Inferior parietal cortex (tissue), 1 donor: ENCODE data around the gene GREB1L.
"Not testable (repeated sequence)": the region's sequence is repeated elsewhere in the genome, so short reads cannot be mapped to it uniquely, and the experiment has no call there.

Experiments
- DNase-seq: peaks from one replicate; pipeline ENCODE4 v3.0.0-alpha.2; 2016; ENCODE audit errors: extremely low spot score

Gene GREB1L

GRCh38 chr18:21242141-21242779 is at the start of gene GREB1L:
Gene GREB1L (plus strand): TSS chr18:21242232. CDS start chr18:21383519, 141,287 bp downstream.
- DNase-seq = no peak

DNA sequence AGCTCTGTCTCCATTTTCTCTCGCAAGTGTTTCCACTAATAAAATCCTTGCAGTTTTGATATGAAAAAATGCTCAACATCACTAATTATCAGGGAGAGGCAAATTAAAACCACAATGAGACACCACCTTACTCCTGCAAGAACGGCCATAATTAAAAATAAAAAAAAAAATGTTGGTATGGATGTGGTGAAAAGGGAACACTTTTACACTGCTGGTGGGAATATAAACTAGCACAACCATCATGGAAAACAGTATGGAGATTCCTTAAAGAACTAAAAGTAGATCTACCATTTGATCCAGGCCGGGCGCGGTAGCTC is 49.8 kb upstream of the GREB1L start:
- no peak for DNase-seq

DNA sequence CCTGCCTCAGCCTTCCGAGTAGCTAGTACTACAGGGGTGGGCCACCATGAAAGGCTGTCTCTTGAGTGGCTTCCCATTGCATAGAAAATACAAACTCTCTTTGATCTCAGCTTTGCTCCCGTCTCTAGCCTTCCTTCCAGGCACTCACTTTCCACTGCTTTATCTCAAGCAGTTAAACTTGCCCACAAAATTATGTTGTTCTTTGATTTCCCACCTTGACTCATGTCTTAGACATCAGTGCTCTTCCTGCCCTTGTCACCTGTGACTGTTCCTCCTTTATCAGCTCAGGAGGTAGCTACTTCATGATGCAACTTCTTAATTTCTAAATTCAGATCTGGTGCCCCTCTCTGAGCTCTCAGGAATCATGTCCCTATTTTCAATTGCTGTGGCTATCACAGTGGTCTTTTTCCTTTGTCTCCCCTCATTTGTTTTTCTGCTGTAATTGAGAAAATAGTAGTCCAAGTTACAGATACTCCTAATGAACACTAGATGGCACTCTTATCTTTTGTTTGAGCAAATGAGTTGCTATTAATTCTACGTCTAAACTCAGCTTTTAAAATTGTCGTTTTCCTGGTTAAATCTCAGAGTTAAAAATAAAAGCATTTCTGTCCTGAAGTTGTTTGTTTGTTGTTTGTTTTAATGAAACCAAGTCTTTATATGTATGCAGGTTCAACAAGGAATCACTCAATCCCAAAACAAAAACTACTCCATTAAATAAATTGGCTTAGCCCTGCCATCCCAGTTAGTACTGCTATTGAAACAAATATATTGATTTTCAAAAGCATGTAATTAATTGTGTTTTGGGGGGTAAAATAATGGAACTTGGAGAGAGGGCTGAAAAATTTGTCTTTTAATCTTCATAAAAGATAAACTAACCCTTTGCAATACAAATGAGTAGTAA is 46.9 kb upstream of the GREB1L start:
- peak; percentile 69 for DNase-seq

- no peak for DNase-seq
These were observed 45.6 kb upstream of the GREB1L start for GRCh38 chr18:21196426-21196825.

GRCh38 chr18:21203126-21203525 is 38.9 kb upstream of the GREB1L start:
- DNase-seq = no peak

DNA sequence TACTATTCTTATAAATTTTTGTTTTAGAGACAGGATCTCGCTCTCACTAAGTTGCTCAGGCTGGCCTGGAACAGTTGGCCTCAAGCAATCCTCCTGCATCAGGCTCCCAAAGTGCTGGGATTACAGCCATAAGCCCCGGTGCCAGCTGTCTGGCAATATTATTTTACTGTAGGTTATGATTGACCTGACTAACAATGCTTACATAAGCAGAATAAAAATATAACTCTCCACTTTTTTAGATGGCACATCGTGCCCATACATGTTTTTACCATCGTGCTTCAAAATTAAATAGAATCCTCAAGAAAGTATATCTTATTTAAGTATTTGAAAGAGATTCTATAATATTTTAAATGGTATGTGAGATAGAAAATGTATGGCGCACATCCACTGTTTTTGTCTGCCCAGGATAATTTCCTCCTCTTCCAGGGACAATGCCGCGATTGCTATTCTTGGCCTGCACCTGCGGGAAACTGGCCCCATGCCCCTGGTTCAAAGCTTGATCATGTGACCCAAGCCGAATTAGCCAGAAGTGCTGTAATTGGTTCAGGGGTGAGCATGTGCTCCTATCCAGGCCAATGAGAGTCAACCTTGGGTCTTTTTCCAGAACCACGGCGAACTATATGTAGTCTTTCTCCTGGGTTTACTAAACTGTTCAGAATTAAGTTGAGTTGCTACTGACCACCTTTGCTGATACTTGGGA is 38.3 kb upstream of the GREB1L start:
- no peak for DNase-seq

- no peak for DNase-seq
These were observed 36.3 kb upstream of the GREB1L start for GRCh38 chr18:21205695-21206094.

GRCh38 chr18:21210278-21210677 is 31.8 kb upstream of the GREB1L start:
- no peak for DNase-seq

DNA sequence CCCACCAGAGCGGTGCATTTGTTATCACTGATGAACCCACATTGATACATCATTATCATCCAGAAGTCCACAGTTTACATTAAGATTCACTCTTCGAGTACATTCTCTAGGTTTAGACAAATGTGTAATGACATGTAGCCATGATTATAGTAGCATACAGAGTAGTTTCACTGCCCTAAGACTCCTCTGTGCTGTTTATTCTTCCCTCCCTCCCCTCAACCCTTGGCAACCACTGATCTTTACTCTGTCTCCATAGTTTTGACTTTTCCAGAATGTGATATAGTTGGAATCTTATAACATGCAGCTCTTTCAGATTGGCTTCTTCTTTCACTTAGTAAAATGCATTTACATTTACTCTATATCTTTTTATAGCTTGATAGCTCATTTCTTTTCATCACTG is 31.2 kb upstream of the GREB1L start:
- DNase-seq = no peak

GRCh38 chr18:21214409-21214808 is 27.6 kb upstream of the GREB1L start:
- DNase-seq = not testable (repeated sequence)

GRCh38 chr18:21215490-21215889 is 26.5 kb upstream of the GREB1L start:
- DNase-seq = no peak

DNA sequence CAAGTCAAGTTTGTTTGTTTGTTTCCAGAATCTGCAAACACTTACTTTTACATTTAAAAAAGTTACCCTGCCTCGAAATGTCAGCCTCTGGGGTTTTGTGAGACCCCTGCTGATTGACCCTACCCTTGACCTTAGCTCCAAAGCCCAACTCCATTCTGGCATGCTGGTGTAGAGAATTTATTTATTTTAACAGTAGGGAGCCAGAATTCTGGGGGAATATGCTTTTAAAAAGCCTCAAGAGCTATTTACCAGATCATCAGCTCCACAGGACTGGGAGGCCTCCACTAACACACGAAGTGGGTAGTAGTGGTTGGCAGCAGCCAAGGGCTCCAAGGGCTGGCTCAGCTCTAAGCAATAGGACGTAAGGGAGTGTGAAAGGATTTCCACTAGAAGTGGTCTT is 23.2 kb upstream of the GREB1L start:
- no peak for DNase-seq

GRCh38 chr18:21230436-21230835 is 11.6 kb upstream of the GREB1L start:
- no peak for DNase-seq

DNA sequence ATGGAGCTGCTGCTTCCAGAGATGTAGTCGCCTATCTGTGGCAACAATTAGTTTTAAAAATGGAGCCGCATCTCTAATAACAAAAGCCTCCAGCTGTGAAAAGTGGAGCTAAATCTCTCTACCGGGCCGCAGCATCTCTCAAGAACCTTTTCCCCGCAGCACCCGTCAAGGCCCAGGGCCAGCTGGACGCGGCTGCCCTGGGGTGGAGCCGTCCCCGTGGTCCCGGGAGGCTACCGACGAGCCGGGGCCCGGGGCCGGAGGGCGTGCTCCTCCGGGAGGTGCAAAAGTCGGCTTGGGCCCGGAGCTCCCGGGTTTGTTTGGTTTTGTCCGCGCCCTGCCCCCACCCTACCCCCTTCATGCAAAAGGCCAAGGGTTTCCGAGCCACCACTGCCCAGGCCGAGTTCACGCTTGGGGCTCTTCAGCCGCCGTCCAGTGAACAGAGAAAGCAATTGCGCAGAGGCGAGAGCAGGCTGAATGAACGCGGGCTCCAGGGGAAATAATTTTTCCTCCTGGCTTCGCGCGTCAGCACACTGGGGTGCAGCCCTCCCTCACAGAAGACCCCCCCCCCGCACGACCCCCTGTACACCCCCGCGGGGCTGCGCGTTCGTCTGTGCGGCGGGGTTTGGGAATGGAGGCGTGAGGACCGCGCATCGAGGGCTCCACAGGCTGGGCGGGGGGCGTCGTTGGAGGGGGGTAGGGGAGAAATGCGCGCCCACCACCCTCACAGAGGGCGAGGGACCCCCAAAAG is 557 bp upstream of the GREB1L start:
- DNase-seq = no peak

GRCh38 chr18:21242780-21243401 is 859 bp downstream of the GREB1L start:
- DNase-seq = no peak

DNA sequence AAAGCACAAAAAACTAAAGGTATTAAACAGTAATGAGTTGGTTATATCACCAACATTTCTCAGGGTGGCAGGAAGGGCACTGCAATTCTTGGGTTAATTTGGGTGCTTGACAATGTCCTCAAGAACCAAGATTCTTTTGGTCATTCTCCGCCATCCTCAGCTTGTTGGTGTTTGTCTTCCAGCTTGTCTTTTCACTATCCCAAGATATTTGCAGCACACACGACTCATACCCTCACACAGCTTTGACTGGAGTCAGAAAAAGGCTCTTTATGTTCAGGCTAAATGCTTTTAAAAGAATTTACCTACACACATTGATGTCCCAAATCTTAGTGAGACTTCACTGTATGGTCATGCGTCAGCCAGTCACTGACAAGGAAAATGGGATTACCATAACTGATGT is 12.5 kb downstream of the GREB1L start:
- no peak for DNase-seq

GRCh38 chr18:21255211-21255610 is 13.2 kb downstream of the GREB1L start:
- no peak for DNase-seq

DNA sequence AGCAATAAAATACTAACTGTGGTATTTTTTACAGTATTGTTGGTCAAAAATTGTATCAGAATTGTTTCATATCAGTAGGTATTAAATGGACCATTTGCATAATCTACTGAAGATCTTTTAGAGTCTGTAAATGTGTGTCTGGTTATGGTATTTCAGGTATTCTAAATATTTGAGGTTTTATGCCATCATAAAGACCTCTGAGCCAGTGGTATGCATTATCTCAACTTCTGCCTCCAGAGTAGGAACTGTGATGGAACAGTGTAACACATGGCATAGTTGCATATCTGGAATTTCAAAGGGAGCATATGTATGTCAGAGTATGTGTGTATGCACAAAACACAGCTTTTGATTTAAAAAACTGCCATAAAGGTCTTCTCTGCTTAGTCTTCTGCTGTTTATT is 15.4 kb downstream of the GREB1L start:
- no peak for DNase-seq

DNA sequence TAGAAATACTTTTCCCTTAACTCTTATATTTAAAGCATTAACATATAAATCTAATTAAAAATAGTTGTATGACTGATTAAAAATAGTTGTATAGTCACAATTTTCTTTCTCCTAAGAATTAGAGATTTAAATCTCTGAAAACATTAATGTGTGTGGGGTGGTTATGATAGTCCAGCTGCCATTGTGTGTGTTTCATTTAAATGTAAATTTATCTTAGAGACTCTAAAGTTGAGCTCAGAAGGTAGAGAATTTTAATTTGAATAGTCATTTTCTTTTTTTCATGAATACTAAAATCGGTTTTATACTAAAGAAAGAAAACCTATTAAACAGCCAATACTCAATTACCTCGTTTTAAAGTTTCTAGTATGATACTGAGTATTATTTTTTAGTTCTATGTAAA is 18.6 kb downstream of the GREB1L start:
- DNase-seq = no peak

- no peak for DNase-seq
These were observed 19.3 kb downstream of the GREB1L start for GRCh38 chr18:21261352-21261751.

- DNase-seq = no peak
These were observed 20.2 kb downstream of the GREB1L start for GRCh38 chr18:21262244-21262643.

- DNase-seq = peak; percentile 83
These were observed 20.9 kb downstream of the GREB1L start for GRCh38 chr18:21262979-21263378.
